Liver (tissue), 9 donors: ENCODE data around the gene BMP6. TPM values are rescaled to one million over a fixed set of nuclear protein-coding genes. Genes with fewer than 3 reads are reported as not detected.

Source experiments
- DNase-seq: peaks from one replicate; pipeline ENCODE4 v3.0.0-alpha.2; 2017; ENCODE audit warnings: low spot score
- H3K27ac ChIP-seq, 2 donors: one replicate each; pipeline ENCODE4 v1.7.0; 2013; ENCODE audit warnings: inconsistent platforms in 2 of 2, low read length in 2 of 2, control low read depth in 1 of 2, low read depth in 1 of 2, mild to moderate bottlenecking in 1 of 2
- H3K27me3 ChIP-seq, 4 donors: one replicate each; pipeline versions ENCODE4 v1.6.1 to v1.7.0; 2013; ENCODE audit warnings: low read length in 3 of 4, inconsistent platforms in 1 of 4, mild to moderate bottlenecking in 1 of 4, moderate library complexity in 1 of 4; ENCODE audit not compliant: control insufficient read depth in 4 of 4, insufficient read depth in 4 of 4
- H3K36me3 ChIP-seq, 4 donors: one replicate each; pipeline versions ENCODE4 v1.6.1 to v1.7.0; 2013; ENCODE audit warnings: low read length in 3 of 4, mild to moderate bottlenecking in 3 of 4, low read depth in 1 of 4, moderate library complexity in 1 of 4; ENCODE audit not compliant: control insufficient read depth in 4 of 4, insufficient read depth in 3 of 4
- H3K4me1 ChIP-seq, 4 donors: one replicate each; pipeline versions ENCODE4 v1.6.1 to v1.7.0; 2013; ENCODE audit warnings: low read length in 3 of 4, mild to moderate bottlenecking in 3 of 4, moderate library complexity in 1 of 4; ENCODE audit not compliant: control insufficient read depth in 4 of 4, insufficient read depth in 4 of 4
- H3K4me3 ChIP-seq, 3 donors: one replicate each; pipeline versions ENCODE4 v1.6.1 to v1.7.0; 2013; ENCODE audit warnings: low read length in 3 of 3, control low read depth in 1 of 3, low read depth in 1 of 3, mild to moderate bottlenecking in 1 of 3
- H3K9ac ChIP-seq, 2 donors: one replicate each; pipeline ENCODE4 v1.7.0; 2013; ENCODE audit warnings: low read length in 2 of 2, mild to moderate bottlenecking in 2 of 2, moderate library complexity in 2 of 2, control low read depth in 1 of 2, low read depth in 1 of 2
- H3K9me3 ChIP-seq, 4 donors: one replicate each; pipeline versions ENCODE4 v1.6.1 to v1.7.0; 2013; ENCODE audit warnings: low read length in 3 of 4; ENCODE audit not compliant: control insufficient read depth in 4 of 4
- ATF3 ChIP-seq: IDR thresholded peaks from 2 replicates; pipeline ENCODE4 v1.6.1; 2016; ENCODE audit warnings: antibody characterized with exemption
- CTCF ChIP-seq: fragments of 150-350 bp; IDR thresholded peaks from 2 replicates; pipeline ENCODE4 v1.5.1; 2017; ENCODE audit warnings: improper control_type of control experiment, low read depth, low read length; ENCODE audit not compliant: missing input control
- EGR1 ChIP-seq, 2 donors: IDR thresholded peaks; 2 replicates each; pipeline ENCODE4 v1.6.1; 2016 to 2018; ENCODE audit warnings: antibody characterized with exemption in 2 of 2, low read depth in 2 of 2
- FOXA1 ChIP-seq: IDR thresholded peaks from 2 replicates; pipeline ENCODE4 v1.6.1; 2016; ENCODE audit warnings: antibody characterized with exemption
- FOXA2 ChIP-seq: IDR thresholded peaks from 2 replicates; pipeline ENCODE4 v1.6.1; 2016; ENCODE audit warnings: antibody characterized with exemption
- GABPA ChIP-seq, 2 donors: IDR thresholded peaks in 1 of 2; conservative IDR thresholded peaks in 1 of 2; 2 replicates each; pipeline ENCODE4 v1.6.1; 2016; ENCODE audit warnings: antibody characterized with exemption in 2 of 2, mild to moderate bottlenecking in 1 of 2, moderate library complexity in 1 of 2
- HNF4A ChIP-seq, 2 donors: conservative IDR thresholded peaks; 2 replicates each; pipeline ENCODE4 v1.6.1; 2016; ENCODE audit warnings: antibody characterized with exemption in 2 of 2, mild to moderate bottlenecking in 2 of 2
- HNF4G ChIP-seq: IDR thresholded peaks from 2 replicates; pipeline ENCODE4 v1.6.1; 2016; ENCODE audit warnings: antibody characterized with exemption
- JUND ChIP-seq, 2 donors: IDR thresholded peaks; 2 replicates each; pipeline ENCODE4 v1.6.1; 2016; ENCODE audit warnings: antibody characterized with exemption in 2 of 2
- MAX ChIP-seq: IDR thresholded peaks from 2 replicates; pipeline ENCODE4 v1.6.1; 2016; ENCODE audit warnings: antibody characterized with exemption
- NR2F2 ChIP-seq: IDR thresholded peaks from 2 replicates; pipeline ENCODE4 v1.6.1; 2016; ENCODE audit warnings: antibody characterized with exemption
- RAD21 ChIP-seq, 2 donors: IDR thresholded peaks; 2 replicates each; pipeline ENCODE4 v1.6.1; 2016; ENCODE audit warnings: antibody characterized with exemption in 2 of 2, mild to moderate bottlenecking in 2 of 2
- REST ChIP-seq: IDR thresholded peaks from 2 replicates; pipeline ENCODE4 v1.6.1; 2016; ENCODE audit warnings: antibody characterized with exemption, mild to moderate bottlenecking
- RXRA ChIP-seq, 2 donors: IDR thresholded peaks; 2 replicates each; pipeline ENCODE4 v1.6.1; 2017 to 2018; ENCODE audit warnings: antibody characterized with exemption in 2 of 2, mild to moderate bottlenecking in 1 of 2
- SP1 ChIP-seq: IDR thresholded peaks from 2 replicates; pipeline ENCODE4 v1.6.1; 2018; ENCODE audit warnings: antibody characterized with exemption, mild to moderate bottlenecking
- TAF1 ChIP-seq: conservative IDR thresholded peaks from 2 replicates; pipeline ENCODE4 v1.6.1; 2016; ENCODE audit warnings: antibody characterized with exemption, mild to moderate bottlenecking
- YY1 ChIP-seq: IDR thresholded peaks from 2 replicates; pipeline ENCODE4 v1.6.1; 2016; ENCODE audit warnings: antibody characterized with exemption, mild to moderate bottlenecking
- ZBTB33 ChIP-seq: IDR thresholded peaks from 2 replicates; pipeline ENCODE4 v1.6.1; 2016; ENCODE audit warnings: antibody characterized with exemption
- WGBS: extraction: QIAGEN DNeasy Blood & Tissue Kit; methylation state at CpG from one replicate; pipeline ENCODE4 v1.1.7; 2013; 5-methylcytosine and 5-hydroxymethylcytosine counted together
- polyA plus RNA-seq, 2 donors: library from polyadenylated mRNA; stranded (reverse) in 1 of 2; unstranded in 1 of 2; fragments of 200-250 nt in 1 of 2; fragments of >200 nt in 1 of 2; fragmentation: Nextera tagmentation in 1 of 2; extraction: Ambion mirVana in 1 of 2; gene quantifications; one replicate each; pipeline versions ENCODE4 v1.2.1 to v1.2.3, GENCODE V29; 2013 to 2015
- total RNA-seq, 2 donors: library from RNA; depleted of rRNA; stranded (reverse); fragments of >200 nt; gene quantifications; one replicate each; pipeline ENCODE4 v1.2.3, GENCODE V29; 2014
- donor health status: healthy.
- donor health status: healthy.
- donor health status: healthy.
- donor health status: healthy.
- donor health status: healthy.

The BMP6 gene
- total and polyA plus RNA-seq, 4 donors = 0.57 to 5.9 (median 2.3) TPM

- Histone ChIP-seq H3K27me3 (peaks cover 0 to 4% (median 0%) of the 10 kb centered on the region in 4 donors), H3K27ac (no peak overlapping the region), H3K9ac (no peak overlapping the region), H3K9me3 (no peaks in the 10 kb centered on the region), H3K36me3 (no peaks in the 10 kb centered on the region), H3K4me1 (no peaks in the 10 kb centered on the region), H3K4me3 (no peak overlapping the region)
- TF ChIP-seq NR2F2 (peak; percentile 50), FOXA2 (no peak)
- 34% methylated on average over 1 of the region's 1 CpG for WGBS
- no peak for DNase-seq
Observed at GRCh38 chr6:7684076-7684475, 41.8 kb upstream of the BMP6 start.

- peaks cover 0 to 4% (median 0%) of the 10 kb centered on the region in 4 donors for H3K27me3 ChIP-seq
- 56% methylated on average over 4 of the region's 4 CpGs for WGBS
- H3K9me3 ChIP-seq = no peaks in the 10 kb centered on the region
- no peak overlapping the region for H3K27ac ChIP-seq
- TF ChIP-seq JUND (IDR thresholded peaks at IDR 0.05) (no peak), YY1 (no peak), GABPA (IDR thresholded peaks at IDR 0.05 in 1 of 2, conservative IDR thresholded peaks at IDR 0.05 in 1 of 2) (no peak), RAD21 (IDR thresholded peaks at IDR 0.05) (no peak), EGR1 (IDR thresholded peaks at IDR 0.05; ENCODE audit: low read depth in 2 of 2) (no peak), FOXA2 (no peak), ATF3 (no peak), ZBTB33 (no peak), REST (no peak), HNF4A (conservative IDR thresholded peaks at IDR 0.05) (no peak), TAF1 (no peak), HNF4G (no peak), NR2F2 (no peak), FOXA1 (no peak), SP1 (no peak), MAX (no peak), RXRA (IDR thresholded peaks at IDR 0.05) (no peak), CTCF (no peak)
- H3K4me1 ChIP-seq = no peaks in the 10 kb centered on the region
- H3K4me3 ChIP-seq = no peak overlapping the region
- no peaks in the 10 kb centered on the region for H3K36me3 ChIP-seq
- H3K9ac ChIP-seq = no peak overlapping the region
- no peak for DNase-seq
Observed at GRCh38 chr6:7684843-7685242, 41.1 kb upstream of the BMP6 start.
